ENCODE measurements around the gene UBE2QL1. TPM values are rescaled to one million over a fixed set of nuclear protein-coding genes. Genes with fewer than 3 reads are reported as not detected.

UBE2QL1 gene
- total RNA-seq, 1 experiment from 2014 or later = not detected

- H3K9me3 ChIP-seq (ENCODE audit: control insufficient read depth in 1 of 2, insufficient read depth in 1 of 2, low read depth in 1 of 2, low read length in 2 of 2) = no peaks in the 10 kb centered on the region
- H3K4me2 ChIP-seq (ENCODE audit: low read length) = no peak overlapping the region
- no peaks in the 10 kb centered on the region for H3K36me3 ChIP-seq (ENCODE audit: control insufficient read depth in 1 of 2, insufficient read depth in 2 of 2, low read length in 2 of 2)
- ATAC-seq (no peak), DNase-seq (ENCODE audit: low read depth, low spot score) (no peak)
- no peaks in the 10 kb centered on the region for H3K79me2 ChIP-seq (ENCODE audit: insufficient read depth, low read length)
- H3K9me2 ChIP-seq (ENCODE audit: insufficient read depth) = no peaks in the 10 kb centered on the region
- no peak overlapping the region for H3K9ac ChIP-seq (ENCODE audit: low read length)
- no peaks in the 10 kb centered on the region for H3K4me1 ChIP-seq (ENCODE audit: control insufficient read depth in 1 of 2, insufficient read depth in 2 of 2, low read length in 2 of 2)
- no TSS peak for BruUV-seq (replicated peaks)
- no peak for TF ChIP-seq ZFX (IDR thresholded peaks at IDR 0.05)
- no peak for TF ChIP-seq ZNF274 (IDR thresholded peaks at IDR 0.05; ENCODE audit: low read depth, low read length)
- no peak for TF ChIP-seq JUND (IDR thresholded peaks at IDR 0.05)
- no peak for TF ChIP-seq CTCF (IDR thresholded peaks at IDR 0.05 in 2 of 3, conservative IDR thresholded peaks at IDR 0.05 in 1 of 3; ENCODE audit: borderline replicate concordance in 1 of 3, insufficient read depth in 1 of 3, low read depth in 2 of 3, low read length in 2 of 3)
- TF ChIP-seq SIN3A (IDR thresholded peaks at IDR 0.05; ENCODE audit: low read depth) = no peak
- TF ChIP-seq EZH2phosphoT487 (IDR thresholded peaks at IDR 0.05; ENCODE audit: borderline replicate concordance) = no peak
- TF ChIP-seq, protein P1, sequence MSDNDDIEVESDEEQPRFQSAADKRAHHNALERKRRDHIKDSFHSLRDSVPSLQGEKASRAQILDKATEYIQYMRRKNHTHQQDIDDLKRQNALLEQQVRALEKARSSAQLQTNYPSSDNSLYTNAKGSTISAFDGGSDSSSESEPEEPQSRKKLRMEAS (IDR thresholded peaks at IDR 0.05) = no peak
- no peak for TF ChIP-seq YY1 (IDR thresholded peaks at IDR 0.05; ENCODE audit: extremely low read depth, insufficient replicate concordance, low read depth, low read length)
- no peak for TF ChIP-seq CEBPB (IDR thresholded peaks at IDR 0.05; ENCODE audit: low read depth)
- no peak for TF ChIP-seq ZBTB33 (IDR thresholded peaks at IDR 0.05; ENCODE audit: extremely low read depth, insufficient replicate concordance, low read length)
- TF ChIP-seq FOSL1 (IDR thresholded peaks at IDR 0.05; ENCODE audit: low read depth) = no peak
- TF ChIP-seq TCF7L2 (IDR thresholded peaks at IDR 0.05; ENCODE audit: borderline replicate concordance, extremely low read depth, insufficient read depth, insufficient read length) = no peak
- TF ChIP-seq ELF1 (IDR thresholded peaks at IDR 0.05; ENCODE audit: borderline replicate concordance, low read depth) = no peak
- TF ChIP-seq CBX3 (IDR thresholded peaks at IDR 0.05; ENCODE audit: low read depth) = no peak
- TF ChIP-seq POLR2A (IDR thresholded peaks at IDR 0.05; ENCODE audit: borderline replicate concordance, extremely low read depth, insufficient read depth, insufficient read length) = no peak
- no peak for TF ChIP-seq EZH2 (IDR thresholded peaks at IDR 0.05)
- no peak for TF ChIP-seq EGR1 (IDR thresholded peaks at IDR 0.05; ENCODE audit: low read depth)
- TF ChIP-seq ATF3 (IDR thresholded peaks at IDR 0.05) = no peak
- TF ChIP-seq SRF (IDR thresholded peaks at IDR 0.05; ENCODE audit: low read depth) = no peak
- H4K20me1 ChIP-seq (ENCODE audit: insufficient read depth) = no peaks in the 10 kb centered on the region
- no peak overlapping the region for H2AFZ ChIP-seq (ENCODE audit: low read depth, low read length, poor library complexity, severe bottlenecking)
- CTCF ChIA-PET = no interaction called here
- H3K27ac ChIP-seq (ENCODE audit: low read depth, low read length) = no peak overlapping the region
- POLR2A ChIA-PET = no interaction called here
- RAD21 ChIA-PET (ENCODE audit: low non-redundant PET in 1 of 2, low total read pairs in 2 of 2, uncharacterized antibody in 2 of 2, unreplicated experiment in 2 of 2) = no interaction called here
- intact Hi-C loops (cut with micrococcal nuclease) = no loop called here
- H3K27me3 ChIP-seq (ENCODE audit: insufficient read depth, low read length) = peaks cover 63% of the 10 kb centered on the region
- H3K4me3 ChIP-seq (replicated peaks in 1 of 2; ENCODE audit: low read depth in 1 of 2, low read length in 2 of 2) = no peak overlapping the region
Observed at GRCh38 chr5:6490693-6491092, 42.0 kb downstream of the UBE2QL1 start.

Data from HCT116 (cell line).